OCI-LY3 (cell line): ENCODE results near the gene MASP1.

ENCODE experiments used
- EZH2phosphoT487 ChIP-seq: fragments of 200-600 bp; shearing (Covaris generic); IDR thresholded peaks from 2 replicates; pipeline ENCODE4 v1.6.1; 2018; ENCODE audit warnings: antibody characterized with exemption, mixed run types, low read depth
- TF ChIP-seq, protein P1 (sequence below): fragments of 200-600, 300-600 bp; sonication (generic); IDR thresholded peaks from 2 replicates; pipeline ENCODE4 v1.5.1; 2014; ENCODE audit warnings: antibody characterized with exemption, low read length, low read depth

DNA sequence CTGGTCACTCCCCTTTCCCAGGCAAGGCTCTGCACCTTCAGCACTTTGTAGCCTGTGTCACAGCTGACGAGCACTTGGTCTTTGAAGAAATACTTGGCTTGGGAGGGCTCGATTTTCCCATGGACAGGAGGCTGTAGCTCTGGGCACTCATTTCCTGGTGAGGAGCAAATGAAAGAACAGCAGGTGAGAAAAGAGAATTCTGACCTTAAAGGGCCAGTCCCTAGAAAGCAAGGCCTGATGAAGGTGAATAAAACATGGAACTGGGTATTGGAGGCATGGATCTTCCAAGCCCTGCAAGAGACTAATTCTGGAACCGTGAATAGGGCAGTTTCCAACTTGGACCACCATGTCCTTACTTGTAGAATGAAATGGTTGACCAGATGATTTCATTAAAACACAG, 39.9 kb downstream of the MASP1 start:
- TF ChIP-seq, protein P1, sequence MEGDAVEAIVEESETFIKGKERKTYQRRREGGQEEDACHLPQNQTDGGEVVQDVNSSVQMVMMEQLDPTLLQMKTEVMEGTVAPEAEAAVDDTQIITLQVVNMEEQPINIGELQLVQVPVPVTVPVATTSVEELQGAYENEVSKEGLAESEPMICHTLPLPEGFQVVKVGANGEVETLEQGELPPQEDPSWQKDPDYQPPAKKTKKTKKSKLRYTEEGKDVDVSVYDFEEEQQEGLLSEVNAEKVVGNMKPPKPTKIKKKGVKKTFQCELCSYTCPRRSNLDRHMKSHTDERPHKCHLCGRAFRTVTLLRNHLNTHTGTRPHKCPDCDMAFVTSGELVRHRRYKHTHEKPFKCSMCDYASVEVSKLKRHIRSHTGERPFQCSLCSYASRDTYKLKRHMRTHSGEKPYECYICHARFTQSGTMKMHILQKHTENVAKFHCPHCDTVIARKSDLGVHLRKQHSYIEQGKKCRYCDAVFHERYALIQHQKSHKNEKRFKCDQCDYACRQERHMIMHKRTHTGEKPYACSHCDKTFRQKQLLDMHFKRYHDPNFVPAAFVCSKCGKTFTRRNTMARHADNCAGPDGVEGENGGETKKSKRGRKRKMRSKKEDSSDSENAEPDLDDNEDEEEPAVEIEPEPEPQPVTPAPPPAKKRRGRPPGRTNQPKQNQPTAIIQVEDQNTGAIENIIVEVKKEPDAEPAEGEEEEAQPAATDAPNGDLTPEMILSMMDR: no peak
- no peak for TF ChIP-seq EZH2phosphoT487
